Measurements from ENCODE around the gene MRPL41.

DNA sequence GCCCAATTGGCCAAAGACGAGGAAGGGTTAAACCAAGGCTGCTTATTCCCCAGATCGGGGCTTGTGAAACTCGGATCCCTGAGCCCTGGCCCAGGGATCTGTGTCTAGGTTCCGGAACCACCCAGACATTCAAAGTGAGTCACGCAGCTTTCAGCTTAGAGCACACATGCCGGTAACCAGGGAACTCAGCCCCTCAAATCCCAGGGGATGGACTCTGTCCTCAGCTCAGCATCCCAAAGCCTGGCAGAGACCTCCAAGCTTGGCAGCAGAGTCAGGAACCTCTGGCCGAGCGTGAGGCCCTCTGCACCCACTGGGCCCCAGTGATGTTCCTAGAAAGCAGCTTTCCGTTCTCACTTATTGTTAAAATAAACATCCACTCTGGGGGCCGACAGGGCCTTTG, 6.6 kb upstream of the MRPL41 start:
- TF ChIP-seq, protein P1, sequence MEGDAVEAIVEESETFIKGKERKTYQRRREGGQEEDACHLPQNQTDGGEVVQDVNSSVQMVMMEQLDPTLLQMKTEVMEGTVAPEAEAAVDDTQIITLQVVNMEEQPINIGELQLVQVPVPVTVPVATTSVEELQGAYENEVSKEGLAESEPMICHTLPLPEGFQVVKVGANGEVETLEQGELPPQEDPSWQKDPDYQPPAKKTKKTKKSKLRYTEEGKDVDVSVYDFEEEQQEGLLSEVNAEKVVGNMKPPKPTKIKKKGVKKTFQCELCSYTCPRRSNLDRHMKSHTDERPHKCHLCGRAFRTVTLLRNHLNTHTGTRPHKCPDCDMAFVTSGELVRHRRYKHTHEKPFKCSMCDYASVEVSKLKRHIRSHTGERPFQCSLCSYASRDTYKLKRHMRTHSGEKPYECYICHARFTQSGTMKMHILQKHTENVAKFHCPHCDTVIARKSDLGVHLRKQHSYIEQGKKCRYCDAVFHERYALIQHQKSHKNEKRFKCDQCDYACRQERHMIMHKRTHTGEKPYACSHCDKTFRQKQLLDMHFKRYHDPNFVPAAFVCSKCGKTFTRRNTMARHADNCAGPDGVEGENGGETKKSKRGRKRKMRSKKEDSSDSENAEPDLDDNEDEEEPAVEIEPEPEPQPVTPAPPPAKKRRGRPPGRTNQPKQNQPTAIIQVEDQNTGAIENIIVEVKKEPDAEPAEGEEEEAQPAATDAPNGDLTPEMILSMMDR (conservative IDR thresholded peaks at IDR 0.05; ENCODE audit: low read depth, low read length): no peak
- no peak for TF ChIP-seq EZH2 (IDR thresholded peaks at IDR 0.05; ENCODE audit: borderline replicate concordance, low read depth, low read length, poor library complexity, severe bottlenecking)

Measured in A673 (cell line).